AG04450 (cell line): ENCODE data around the gene PRR23E. TPM values are rescaled to one million over a fixed set of nuclear protein-coding genes. Genes with fewer than 3 reads are reported as not detected.

Experiments
- CTCF ChIA-PET: fragments of 300-600, 350-600 bp; formaldehyde crosslinking; extraction: SDS; loops from one replicate; lab custom pipeline; 2022; ENCODE audit warnings: antibody characterized with exemption, inconsistent platforms; lab: Charles Lee
- POLR2A ChIA-PET: fragments of 350-600 bp; formaldehyde crosslinking; extraction: SDS; loops from one replicate; lab custom pipeline; 2021; ENCODE audit warnings: antibody characterized with exemption, inconsistent platforms; lab: Yijun Ruan, JAX
- DNase-seq: peaks from one replicate; pipeline ENCODE4 v3.0.0-alpha.2; 2011; ENCODE audit warnings: low read depth, low spot score
- H3K27ac ChIP-seq: one replicate; pipeline ENCODE4 v1.5.1; 2012; ENCODE audit warnings: low read depth, low read length, control low read depth
- H3K27me3 ChIP-seq: one replicate; pipeline ENCODE4 v1.6.0; 2012; ENCODE audit warnings: low read length; ENCODE audit not compliant: control insufficient read depth, insufficient read depth
- H3K4me3 ChIP-seq: 2 replicates; pipeline ENCODE4 v1.5.1; 2011; ENCODE audit warnings: mild to moderate bottlenecking, low read depth, low read length, control low read depth
- H3K9me3 ChIP-seq: 2 replicates; pipeline ENCODE4 v1.5.1; 2012; ENCODE audit warnings: low read length; ENCODE audit not compliant: control insufficient read depth, insufficient read depth
- polyA plus RNA-seq: library from polyadenylated mRNA; depleted of rRNA; stranded (reverse); fragments of >200 nt; gene quantifications from 2 replicates; pipeline ENCODE4 v1.2.3, GENCODE V29; 2011
- TF ChIP-seq, protein P1 (sequence below): IDR thresholded peaks from 2 replicates; pipeline ENCODE4 v1.5.1; 2011; ENCODE audit warnings: low read depth, low read length, control low read depth, inconsistent platforms

Gene PRR23E
- polyA plus RNA-seq, 1 experiment = not detected

DNA sequence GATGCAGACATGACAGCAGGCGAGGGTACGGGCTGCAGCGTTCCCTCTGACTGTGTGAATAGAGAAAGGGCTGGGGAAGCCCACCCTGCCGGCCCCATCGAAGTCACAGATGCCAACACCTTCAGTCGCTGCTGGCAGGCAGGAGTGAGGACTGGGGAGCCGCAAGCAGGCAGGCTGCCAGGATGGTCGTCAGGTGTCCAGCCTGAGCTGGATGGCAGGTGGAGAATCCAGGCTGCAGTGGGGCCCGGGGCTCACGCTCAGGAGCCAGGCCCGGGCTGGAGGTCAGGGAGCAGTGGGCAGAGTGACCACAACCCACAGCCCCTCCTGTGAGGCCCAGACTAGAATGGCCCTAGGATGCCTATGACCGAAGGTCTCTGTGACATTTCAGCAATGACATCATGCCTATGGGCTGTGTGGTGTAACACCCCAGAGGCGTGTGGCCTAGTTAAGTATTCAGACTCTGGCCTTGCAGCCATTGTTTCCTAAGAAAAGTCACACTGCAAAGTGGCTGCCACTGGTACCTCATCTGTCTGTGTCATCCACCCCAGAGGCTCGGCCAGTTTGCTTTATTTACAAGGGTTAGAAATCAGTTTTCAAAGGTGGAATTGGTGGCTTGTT is 15.7 kb downstream of the PRR23E start:
- Histone ChIP-seq H3K9me3 (no peaks in the 10 kb centered on the region; the same call in 1 of the 2 replicates), H3K27me3 (no peaks in the 10 kb centered on the region), H3K4me3 (no peak overlapping the region), H3K27ac (no peak overlapping the region)
- CTCF ChIA-PET = no interaction called here
- DNase-seq = no peak
- TF ChIP-seq, protein P1, sequence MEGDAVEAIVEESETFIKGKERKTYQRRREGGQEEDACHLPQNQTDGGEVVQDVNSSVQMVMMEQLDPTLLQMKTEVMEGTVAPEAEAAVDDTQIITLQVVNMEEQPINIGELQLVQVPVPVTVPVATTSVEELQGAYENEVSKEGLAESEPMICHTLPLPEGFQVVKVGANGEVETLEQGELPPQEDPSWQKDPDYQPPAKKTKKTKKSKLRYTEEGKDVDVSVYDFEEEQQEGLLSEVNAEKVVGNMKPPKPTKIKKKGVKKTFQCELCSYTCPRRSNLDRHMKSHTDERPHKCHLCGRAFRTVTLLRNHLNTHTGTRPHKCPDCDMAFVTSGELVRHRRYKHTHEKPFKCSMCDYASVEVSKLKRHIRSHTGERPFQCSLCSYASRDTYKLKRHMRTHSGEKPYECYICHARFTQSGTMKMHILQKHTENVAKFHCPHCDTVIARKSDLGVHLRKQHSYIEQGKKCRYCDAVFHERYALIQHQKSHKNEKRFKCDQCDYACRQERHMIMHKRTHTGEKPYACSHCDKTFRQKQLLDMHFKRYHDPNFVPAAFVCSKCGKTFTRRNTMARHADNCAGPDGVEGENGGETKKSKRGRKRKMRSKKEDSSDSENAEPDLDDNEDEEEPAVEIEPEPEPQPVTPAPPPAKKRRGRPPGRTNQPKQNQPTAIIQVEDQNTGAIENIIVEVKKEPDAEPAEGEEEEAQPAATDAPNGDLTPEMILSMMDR = no peak
- POLR2A ChIA-PET = no interaction called here

DNA sequence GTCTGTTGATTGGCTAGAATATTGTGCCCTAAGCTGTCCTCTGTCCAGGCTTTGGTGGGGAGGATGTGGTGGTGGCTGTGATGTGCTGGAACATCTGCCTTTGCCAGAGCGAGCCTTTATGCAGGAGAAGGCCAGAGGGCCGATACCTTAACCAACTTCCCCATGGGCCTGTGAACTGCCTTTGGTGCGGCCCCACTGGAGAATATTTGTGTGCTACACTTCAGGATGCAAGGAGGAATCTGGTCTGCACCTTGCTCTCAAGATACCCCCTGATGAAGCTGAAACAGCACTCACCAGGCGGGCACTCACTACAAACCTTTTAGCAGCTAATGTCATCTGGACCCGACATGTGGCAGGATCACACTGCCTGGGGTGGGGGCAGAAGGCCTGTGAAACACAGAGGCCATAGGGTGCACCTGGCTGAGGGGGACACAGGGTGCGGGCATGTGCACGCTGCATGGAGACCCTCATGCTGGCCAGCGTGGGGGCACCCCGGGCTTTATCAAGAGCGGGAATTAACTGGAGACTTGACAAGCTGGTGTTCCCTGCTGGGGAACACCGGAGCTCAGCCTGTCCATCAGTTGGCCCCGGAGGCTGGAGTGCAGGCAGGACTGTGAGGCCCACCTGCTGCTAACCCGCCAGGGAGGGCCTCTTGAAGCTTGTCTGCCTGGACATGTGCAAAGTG is 16.4 kb downstream of the PRR23E start:
- POLR2A ChIA-PET = no interaction called here
- H3K27me3 ChIP-seq = no peaks in the 10 kb centered on the region
- H3K27ac ChIP-seq = no peak overlapping the region
- no peak for DNase-seq
- no peak overlapping the region for H3K4me3 ChIP-seq
- H3K9me3 ChIP-seq = no peaks in the 10 kb centered on the region; the same call in 1 of the 2 replicates
- TF ChIP-seq, protein P1 = no peak
- CTCF ChIA-PET = no interaction called here

DNA sequence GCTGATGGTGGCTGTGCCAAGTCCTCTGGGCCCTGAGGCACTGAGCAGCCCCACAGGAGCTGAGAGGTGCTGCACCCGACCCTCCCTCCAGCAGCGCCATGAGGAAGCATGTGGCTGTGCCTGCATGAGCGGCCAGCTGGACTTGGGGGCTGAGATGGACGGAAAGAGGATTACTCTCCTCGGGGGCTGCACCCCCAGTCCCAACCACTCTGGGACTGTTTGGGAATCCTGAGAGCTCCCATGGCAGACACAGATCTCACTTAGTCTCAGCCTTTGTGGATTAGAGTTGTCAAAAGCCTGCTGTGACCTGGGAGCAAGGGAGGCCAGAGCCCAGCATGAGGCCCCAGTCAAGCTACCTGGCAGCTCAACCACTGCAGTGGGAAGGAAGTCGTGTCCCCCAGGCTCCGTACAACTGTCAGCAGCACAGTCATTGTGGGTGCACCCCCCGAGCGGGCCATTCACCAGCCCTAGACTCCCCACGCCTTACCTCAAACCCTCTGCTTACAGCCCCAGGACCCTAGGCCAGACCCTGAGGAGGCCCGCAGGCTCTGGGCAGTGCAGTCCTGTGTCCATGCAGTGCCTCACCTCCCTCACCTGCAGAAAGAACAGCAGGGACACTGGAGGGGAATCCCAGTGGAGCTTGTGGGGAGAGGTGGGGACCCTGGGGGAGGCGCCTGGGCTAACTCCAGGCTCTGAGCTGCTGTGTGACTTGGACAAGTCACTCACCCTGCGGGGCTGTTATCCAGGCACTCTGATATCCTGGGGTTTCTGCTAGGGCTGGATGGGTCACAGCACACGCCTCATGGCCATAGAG is 17.1 kb downstream of the PRR23E start:
- TF ChIP-seq, protein P1 = no peak
- Histone ChIP-seq H3K27me3 (peaks cover under 1% of the 10 kb centered on the region), H3K27ac (no peak overlapping the region), H3K9me3 (no peaks in the 10 kb centered on the region; the same call in 1 of the 2 replicates), H3K4me3 (no peak overlapping the region)
- no peak for DNase-seq
- ChIA-PET CTCF (no interaction called here), POLR2A (no interaction called here)

DNA sequence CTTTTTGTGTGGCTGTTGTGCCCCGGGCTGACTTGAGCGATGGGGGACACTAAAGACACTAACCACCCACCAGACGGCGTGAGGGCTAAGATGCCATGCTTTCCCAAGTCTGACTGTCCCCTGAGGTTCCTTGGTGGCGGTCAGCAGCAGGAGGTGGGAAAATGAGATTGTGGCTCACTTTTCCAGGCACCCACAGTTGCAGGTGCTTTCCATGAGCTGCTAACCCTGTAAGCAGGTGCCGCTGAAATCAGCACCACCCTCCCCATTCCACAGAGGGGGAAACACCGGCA is 17.7 kb downstream of the PRR23E start:
- TF ChIP-seq, protein P1 = no peak
- H3K9me3 ChIP-seq = no peaks in the 10 kb centered on the region; the same call in 1 of the 2 replicates
- H3K27me3 ChIP-seq = peaks cover 2% of the 10 kb centered on the region
- no peak overlapping the region for H3K27ac ChIP-seq
- DNase-seq = no peak
- POLR2A ChIA-PET = no interaction called here
- H3K4me3 ChIP-seq = no peak overlapping the region
- CTCF ChIA-PET = no interaction called here
